GM21825 (cell line): ENCODE data around the gene MRNIP.
A peak's percentile ranks its signal among the peaks of the same experiment; 100 is the strongest.

Experiments
- ATAC-seq: cut with Tn5 transposase; IDR thresholded peaks from one replicate; pipeline ENCODE4 v1.9.1; 2021; ENCODE audit warnings: mild to moderate bottlenecking, moderate library complexity; ENCODE audit not compliant: unreplicated experiment

The MRNIP gene

DNA sequence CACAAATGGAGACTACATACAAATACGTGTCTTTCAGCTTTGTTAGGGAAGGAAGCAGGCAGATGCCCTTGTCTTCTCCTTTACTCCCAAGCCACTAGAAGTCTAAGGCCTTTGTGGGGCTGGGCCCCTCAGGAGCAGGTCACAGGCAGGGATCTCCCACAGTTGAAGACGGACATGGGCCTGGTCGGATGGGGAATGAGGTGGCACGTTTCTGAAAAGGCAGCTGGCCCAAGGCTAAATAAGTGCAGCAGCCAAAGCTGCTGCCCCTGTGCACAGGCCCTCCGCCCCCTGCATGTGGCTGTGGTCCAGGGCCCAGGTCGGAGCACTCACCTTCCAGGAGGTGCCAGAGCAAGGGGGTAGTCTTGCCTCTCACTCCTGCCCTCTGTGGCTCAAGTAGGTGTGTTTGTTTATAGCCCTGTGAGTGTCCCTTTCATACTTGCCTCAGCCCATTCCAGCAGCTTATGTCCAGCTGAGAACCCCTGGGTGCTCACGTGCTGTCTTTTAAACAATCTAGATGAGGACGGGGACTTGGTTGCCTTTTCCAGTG, 36.1 kb downstream of the MRNIP start:
- ATAC-seq = no peak

DNA sequence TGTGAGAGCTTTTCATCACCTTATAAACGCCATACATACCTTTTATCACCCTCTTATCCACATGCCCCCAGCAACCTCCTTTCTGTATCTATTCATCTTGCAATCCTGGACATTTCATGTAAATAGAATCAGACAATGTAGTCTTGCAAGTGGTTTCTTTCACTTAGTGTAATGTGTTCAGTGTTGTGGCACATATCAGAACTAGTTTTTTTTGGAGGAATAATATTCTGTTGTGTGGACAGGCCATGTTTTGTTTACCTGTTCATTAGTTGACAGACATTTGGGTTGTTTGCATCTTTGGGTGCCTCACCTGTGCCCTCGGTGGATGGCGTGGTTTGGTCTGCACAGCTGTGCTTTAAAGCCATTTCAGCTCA, 36.6 kb downstream of the MRNIP start:
- ATAC-seq = no peak

DNA sequence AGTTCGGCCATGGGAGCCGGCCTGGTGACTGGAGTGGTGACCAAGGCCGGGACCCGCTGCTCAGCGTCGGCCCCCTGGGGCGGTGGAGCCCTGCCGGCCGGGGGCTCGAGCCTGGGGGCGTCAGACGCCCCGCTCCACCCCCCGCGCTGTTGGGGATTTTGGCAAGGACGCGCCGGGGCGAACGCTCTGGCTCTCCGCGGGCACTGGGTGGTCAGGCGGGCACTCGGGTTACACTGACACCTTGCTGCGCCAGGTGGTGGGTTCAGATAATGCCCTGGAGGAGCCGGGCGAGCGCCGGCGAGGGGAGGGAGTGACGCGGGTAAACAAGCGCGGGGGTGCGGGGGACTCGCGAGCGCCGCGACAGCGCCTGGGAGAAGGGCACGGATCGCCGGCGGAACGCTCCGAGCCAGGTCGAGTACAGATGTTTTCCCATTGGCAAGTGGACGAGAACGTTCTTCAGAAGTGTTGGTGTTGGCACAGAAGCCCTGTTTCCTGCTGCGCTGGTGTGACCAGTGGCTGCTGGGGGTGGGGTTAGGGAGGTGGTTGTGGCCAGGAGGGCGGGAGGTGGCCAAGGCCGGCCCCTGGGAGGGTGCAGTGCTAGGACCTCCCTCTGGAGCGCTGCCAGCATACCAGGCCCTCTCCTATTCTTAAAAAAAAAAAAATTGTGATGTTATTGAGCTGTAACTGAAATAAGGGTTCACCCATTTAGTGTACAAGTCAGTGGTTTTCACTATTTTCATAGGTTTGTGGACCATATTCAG, 37.1 kb downstream of the MRNIP start:
- ATAC-seq = peak; percentile 42

DNA sequence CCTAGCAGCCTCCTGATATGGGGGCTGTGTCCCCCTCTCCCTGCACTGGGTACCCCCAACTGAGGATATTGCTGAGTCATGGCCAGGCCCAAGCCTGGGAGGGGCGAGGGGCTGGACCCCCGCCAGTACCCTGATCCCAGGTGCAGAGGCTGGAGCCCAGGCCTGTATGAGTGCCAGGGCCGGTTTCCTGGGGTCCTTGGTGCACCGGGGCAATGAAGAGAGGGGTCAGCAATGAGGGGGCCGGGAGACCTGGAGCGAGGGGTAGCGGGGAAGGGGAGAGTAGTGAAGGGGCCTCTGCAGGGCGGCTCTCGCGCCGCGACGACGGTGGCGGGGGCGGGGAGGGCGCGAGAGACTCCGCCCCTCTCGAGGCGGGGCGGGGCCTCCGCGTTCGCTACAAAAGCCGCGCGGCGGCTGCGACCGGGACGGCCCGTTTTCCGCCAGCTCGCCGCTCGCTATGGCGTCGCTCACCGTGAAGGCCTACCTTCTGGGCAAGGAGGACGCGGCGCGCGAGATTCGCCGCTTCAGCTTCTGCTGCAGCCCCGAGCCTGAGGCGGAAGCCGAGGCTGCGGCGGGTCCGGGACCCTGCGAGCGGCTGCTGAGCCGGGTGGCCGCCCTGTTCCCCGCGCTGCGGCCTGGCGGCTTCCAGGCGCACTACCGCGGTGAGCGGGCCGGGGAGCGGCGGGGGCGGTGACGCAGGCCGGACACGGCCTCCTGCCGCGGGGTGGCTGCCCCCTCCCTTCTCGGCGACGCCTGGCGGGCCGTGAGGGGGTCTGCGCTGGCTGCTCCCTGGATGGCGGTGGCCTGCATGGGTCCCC, 37.9 kb downstream of the MRNIP start, which contains the start of gene SQSTM1:
SQSTM1 (plus strand) TSS at position 423 of the 815 bp plus-strand sequence; CDS start at position 455, 32 bp downstream.
- peak; percentile 38 for ATAC-seq

DNA sequence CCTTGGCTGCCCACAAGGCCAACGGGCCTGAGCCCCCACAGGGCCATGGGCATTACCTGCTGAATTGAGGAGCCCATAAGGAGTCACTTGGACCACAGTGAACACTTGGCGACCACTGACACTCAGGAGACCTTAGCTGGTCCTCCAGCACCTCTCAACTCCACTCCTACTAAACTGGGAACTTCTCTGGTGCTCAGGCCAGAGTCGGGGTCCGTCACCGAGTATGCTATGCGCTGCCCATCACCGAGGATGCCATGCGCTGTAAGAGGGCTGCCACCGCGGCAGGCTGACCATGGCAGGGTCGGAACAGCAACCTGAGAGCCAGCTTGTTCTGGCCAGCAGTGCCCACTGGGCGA, 38.5 kb downstream of the MRNIP start:
- no peak for ATAC-seq

DNA sequence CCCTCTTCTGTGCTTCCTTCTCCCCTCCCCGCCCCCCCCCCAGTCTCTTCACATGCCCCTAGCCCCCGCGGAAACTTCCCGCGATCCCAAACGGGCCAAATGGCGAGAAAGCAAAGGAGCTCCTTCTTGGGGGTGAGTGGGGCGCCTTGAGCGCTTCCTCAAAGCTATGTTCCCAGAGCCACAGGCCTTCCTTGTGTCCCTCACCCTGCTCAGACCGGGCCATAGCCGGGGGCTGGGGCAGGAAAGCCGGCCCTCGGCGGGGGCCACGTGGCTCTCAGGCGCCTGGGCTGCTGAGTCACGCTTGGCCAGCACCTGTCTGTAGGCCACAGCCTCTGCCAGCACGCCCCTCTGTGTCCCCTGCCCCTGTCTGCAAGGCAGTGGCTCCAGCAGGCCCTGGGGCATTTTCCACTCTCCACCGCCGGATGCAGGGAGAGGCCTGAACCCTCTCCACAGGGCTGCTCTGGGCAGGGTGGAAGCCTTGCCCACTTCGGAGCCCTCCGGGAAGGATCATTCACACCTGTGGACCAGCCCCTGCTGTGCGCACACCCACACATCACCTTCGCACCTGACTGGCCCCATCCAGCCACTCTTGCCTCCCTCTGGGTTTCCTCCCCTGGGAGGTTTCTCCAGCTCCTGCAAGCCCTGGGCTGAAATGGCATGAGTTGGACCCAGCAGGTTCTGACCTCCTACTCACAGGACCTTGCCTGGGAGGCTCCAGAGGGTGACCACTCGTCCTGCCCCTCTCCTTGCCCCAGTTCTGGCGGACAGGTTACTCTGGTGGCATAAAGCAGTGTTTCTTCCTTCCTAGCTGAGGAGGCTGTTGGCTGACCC, 39.1 kb downstream of the MRNIP start:
- peak; percentile 21 for ATAC-seq

DNA sequence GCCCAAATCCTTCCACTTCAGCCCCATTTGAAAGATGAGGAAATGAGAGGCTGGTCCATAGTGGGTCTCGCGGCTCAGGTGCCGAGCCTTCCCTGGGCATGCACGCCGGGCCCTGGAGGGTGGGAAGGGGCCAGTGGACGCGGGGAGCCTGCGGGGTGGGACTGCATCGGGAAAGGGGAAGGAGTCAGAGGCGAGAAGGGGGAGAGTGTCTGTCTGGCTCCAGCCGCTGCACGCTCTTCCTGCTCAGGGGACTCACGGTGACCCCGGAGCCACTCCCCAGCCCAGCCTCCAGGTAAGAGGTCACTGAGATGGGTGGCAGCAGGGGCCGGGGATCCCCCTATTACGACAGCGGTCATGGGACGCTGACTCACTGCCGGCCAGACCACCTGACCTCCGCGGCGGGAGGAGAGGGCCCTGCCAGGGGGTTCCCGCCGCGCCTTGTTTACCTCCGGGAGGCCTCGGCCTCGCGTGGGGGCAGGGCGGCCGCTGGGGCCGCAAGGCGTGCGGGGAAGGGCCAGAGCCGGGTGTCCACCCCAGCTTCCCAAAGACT, 39.8 kb downstream of the MRNIP start:
- peak; percentile 59 for ATAC-seq

DNA sequence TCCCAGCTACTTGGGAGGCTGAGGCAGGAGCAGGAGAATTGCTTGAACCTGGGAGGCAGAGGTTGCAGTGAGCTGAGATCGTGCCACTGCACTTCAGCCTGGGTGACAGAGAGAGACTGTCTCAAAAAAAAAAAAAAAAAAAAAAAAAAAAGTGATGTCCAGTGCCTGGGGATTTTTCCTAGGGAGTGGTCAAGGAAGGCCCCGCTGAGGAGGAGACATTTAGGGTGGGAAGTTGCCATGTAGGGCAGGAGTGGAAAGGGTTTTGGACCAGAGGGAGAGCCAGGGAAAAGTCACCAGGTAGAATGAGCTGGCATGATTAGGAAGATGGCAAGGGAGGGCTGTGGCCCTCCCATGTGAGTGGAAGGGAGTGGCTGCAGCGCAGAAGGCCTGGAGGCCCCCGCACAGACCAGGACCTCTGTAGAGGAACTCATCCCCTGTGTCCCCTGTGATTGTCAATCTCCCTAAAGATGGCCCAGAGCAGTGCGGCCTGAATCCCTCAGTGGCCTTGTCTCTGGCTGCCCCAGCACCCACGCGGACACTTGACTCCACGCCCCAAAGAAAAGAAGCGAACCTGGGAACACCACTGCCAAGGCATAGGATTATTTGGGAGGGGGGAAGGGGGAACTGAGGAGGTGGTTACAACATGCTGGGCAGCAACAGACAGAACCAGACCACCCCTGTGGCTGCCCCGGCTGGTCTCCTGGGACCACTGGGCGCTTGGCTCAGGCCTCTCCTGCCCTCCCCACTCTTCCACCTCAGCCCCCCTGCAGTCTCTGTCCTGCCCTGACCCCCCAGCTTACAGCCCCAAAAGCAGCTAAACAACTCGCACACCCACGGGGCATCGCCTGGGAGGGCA, 40.5 kb downstream of the MRNIP start:
- ATAC-seq = no peak

DNA sequence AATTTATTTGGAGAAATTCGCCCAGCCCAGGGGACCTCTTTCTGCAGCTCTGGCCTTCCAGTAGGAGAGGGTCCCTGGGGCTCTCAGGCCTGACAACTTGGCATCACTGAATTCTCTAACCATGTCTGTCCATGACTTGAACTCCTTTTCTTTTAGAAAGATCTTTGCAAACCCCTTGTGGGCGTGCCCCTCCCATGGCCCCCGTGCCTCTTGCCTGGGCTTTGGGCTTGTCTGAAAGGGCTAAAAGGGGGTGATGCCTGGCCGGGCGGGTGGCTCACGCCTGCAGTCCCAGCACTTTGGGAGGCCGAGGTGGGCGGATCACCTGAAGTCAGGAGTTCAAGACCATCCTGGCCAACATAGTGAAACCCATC, 41.2 kb downstream of the MRNIP start:
- no peak for ATAC-seq

DNA sequence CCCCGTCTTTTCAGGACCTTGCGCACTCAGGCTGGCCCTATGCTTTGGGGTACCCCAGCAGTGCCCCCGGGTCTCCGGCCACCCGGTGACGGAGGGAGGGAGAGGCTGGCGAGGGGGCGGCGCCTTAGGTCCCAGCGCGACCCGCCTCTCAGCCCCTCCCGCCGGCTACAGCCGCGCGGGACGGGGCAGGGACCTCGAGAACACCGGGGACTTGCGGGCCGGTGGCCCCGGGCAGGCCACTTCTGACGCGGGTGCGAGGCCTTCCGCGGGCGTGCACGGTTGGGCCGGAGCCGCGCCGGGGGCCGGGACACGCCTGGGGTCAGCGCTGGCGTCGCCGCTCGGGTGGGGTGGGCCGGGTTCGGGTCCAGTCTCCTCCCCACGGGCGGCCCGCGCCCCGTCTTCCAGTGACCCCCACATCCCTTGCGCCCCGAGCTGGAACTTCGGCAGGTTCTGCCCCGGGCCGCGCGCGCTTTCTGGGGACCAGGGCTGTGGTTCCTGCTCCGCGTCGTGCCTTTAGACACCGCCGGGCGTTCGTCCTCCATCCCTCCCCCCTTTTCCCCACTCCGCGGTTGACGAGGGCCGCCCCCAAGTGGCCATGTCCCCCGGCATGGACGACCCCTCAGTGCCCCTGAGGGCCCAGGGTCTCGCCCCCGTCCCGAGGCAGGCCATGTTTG, 41.7 kb downstream of the MRNIP start:
- ATAC-seq = no peak

DNA sequence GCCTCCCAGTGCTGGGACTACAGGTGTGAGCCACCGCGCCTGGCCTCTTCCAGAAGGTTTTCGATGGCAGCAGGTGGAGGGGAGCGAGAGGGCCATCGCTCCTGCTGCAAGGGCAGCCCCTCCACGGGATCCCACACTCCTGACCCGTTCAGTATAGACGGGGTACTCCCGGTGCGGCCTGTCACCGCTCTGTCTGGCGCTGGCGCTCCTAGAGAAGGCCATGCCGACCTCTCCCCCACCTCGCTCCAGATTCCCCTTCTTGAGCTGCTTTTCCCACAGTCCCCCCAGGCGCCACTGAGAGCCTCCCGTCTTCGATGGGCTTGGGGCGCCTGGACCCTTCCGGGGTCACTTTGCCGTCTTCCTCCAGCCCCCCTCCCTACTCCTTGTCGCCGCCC, 42.2 kb downstream of the MRNIP start:
- ATAC-seq = no peak

DNA sequence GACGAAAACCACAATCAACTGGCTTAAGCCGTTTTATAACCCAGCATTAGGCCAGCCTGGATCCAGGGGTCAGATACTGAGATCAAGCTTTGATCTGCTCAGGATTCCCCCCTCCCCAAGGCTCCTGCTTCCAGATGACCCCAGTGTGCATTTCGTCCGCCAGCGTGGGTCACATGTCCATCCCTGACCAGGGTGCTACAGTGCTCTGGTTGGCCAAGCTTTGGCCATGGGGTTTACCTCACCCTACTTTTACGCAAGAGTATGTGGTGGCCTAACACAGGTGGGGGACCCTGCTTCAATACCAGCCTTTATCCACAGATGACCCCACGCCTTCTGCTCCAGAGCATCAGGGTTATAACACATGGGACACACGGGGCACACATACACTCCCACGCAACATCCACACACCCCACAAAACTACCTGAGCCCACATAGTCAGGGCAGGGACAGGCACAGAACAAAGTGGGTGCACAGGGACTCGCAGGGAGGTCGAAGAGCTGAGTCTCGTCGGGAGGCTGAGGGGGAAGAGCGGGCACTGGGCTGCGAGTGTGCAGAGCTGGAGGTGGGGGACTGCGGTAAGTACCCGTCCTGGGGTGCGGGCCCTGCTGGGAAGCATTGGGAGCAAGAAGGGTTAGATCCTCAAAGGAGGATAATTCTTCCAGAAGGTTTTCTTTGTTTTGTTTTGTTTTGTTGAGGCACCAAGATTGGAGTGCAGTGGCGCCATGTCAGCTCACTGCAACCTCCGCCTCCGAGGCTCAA, 42.9 kb downstream of the MRNIP start:
- ATAC-seq = no peak

DNA sequence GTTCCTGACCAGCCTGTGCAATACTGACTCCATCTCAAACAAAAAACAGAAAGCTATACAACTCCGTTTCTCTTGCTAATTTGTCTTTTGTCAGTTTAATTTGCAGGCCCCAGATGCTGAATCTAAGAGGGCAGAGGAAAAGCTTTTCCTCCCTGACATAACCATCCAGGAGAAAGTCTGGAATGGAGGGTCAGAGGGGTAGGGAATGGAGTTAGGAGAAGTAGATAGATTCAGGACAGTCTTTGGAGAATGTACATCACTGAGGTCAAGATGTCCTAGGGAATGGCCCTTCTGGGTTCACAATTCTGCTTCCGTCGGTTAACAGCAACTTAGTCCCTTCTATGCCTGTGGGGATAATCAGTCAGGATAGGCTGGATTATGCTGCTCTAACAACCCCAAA, 44.5 kb downstream of the MRNIP start:
- ATAC-seq = no peak

DNA sequence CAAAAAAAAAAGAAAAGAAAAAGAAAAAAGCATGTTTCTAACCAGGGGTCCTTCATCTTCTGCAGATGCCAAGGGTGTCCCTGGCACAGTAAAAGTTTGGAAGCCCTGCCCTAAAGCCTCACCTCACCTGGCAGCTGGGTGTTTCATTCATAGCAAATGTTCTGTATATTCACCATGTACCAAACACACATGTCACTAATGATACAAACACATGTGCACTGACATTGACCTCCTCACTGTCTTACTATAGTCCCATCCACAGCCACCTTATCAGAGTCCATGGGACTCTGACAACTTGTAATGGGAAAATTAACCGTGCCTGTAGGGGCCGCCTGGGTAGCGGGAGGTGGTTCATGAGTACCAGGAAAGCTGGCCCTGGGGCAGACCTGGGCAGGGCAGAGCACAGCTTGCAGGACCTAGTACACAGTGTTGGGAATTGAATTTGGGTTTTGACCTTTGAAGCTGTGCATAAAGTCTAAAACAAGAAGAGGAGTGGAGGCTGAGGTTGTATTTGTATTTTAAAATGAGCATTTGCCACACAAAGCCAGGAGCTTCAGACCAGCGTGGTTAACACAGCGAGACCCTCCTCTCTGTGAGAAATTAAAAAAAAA, 45.5 kb downstream of the MRNIP start:
- no peak for ATAC-seq

DNA sequence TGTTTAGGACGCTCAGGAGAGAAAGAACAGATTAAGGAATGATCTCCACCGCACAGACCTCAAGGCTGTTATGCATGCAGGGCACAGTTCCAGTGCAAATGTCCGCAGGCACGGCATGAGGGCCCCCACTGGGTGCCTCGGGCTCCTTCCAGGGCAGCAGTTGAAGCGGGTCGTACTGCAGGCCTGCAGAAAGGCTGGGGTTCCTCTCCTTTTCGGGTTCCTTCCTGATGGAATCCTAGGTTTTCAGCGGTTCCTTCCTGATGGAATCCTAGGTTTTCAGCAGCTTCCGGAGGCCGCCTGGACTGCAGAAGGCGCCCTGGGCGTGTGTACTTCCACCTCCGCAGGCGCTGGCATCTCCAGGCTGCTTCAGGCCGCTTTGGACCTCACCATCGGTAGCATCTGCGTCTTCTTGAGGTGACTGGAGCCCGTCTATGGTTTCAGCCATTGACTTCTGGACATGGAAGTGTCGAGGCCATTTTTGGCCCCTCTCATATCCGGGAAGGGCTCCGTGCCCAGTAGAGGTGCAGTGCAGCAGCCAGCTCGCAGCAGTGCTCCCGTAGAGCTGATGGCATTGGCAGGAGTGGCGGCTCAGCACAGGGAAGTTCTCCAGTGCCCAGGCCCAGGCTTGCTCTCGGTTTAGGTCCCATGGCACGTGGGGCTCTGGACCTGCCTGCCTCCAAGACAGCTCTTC, 46.3 kb downstream of the MRNIP start:
- no peak for ATAC-seq

DNA sequence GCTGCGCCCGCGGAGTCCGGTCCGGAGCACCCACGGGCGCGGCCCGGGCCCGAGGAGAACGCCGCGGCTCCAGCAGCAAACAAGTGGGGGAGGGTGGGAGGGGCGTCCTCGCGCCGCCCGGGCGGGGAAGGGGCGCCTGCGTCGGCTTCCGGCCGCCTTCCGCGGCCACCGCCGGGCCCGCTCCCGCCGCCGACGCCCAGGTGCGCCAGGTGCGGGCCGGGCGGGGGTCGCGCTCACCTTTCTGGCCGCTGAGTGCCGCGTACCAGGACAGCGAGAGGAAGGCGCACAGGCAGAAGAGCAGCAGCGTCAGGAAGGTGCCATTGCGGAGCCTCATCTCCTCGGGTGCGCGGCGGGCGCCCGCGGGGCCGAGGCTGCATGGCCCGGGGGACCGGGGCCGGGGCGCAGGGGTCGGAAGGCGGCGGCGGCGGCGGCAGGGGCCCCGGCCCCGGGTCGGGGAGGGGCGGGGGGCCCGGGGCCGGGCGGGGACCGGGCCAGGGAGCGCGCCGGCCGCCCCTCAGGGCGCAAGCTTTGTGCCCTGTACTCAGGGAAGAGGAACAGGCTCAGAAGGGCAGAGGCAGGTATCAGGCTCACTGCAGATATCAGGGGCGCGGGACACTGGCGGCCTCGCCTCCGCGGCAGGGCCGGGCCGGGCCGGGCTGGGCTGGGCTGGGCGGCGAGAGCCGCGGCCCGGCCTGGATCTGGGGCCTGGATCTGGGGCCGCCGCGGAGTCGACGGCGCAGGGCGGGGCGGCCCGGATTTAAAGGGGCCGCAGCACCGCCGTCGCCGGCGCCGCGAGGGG, 52.2 kb downstream of the MRNIP start, which contains the start of gene MGAT4B:
MGAT4B (minus strand) TSS at position 617 of the 799 bp plus-strand sequence; CDS start at position 334, 283 bp downstream.
- peak; percentile 47 for ATAC-seq
